Hepatocyte (in vitro differentiated cells): Measurements from ENCODE around the gene MEST.

ENCODE experiments used
- CTCF ChIP-seq: fragments of 200-600 bp; sonication (generic); IDR thresholded peaks from 2 replicates; pipeline ENCODE4 v1.5.1; 2016; ENCODE audit warnings: antibody characterized with exemption, mild to moderate bottlenecking; ENCODE audit not compliant: poor library complexity
- EZH2 ChIP-seq: fragments of 200-600 bp; sonication (generic); IDR thresholded peaks from 2 replicates; pipeline ENCODE4 v1.6.1; 2016; ENCODE audit warnings: antibody characterized with exemption, mild to moderate bottlenecking, borderline replicate concordance

GRCh38 chr7:130452951-130453350, 38.9 kb upstream of the MEST start:
- TF ChIP-seq CTCF (no peak), EZH2 (no peak)
